UCSD-AML1 (cell line): ENCODE results near the gene DAPP1.
A peak's percentile ranks its signal among the peaks of the same experiment; 100 is the strongest.

Experiments used
- DNase-seq: peaks from one replicate; lab custom pipeline; 2025; ENCODE audit not compliant: unreplicated experiment; lab: John Stamatoyannopoulos, UW

DAPP1 gene

DNA sequence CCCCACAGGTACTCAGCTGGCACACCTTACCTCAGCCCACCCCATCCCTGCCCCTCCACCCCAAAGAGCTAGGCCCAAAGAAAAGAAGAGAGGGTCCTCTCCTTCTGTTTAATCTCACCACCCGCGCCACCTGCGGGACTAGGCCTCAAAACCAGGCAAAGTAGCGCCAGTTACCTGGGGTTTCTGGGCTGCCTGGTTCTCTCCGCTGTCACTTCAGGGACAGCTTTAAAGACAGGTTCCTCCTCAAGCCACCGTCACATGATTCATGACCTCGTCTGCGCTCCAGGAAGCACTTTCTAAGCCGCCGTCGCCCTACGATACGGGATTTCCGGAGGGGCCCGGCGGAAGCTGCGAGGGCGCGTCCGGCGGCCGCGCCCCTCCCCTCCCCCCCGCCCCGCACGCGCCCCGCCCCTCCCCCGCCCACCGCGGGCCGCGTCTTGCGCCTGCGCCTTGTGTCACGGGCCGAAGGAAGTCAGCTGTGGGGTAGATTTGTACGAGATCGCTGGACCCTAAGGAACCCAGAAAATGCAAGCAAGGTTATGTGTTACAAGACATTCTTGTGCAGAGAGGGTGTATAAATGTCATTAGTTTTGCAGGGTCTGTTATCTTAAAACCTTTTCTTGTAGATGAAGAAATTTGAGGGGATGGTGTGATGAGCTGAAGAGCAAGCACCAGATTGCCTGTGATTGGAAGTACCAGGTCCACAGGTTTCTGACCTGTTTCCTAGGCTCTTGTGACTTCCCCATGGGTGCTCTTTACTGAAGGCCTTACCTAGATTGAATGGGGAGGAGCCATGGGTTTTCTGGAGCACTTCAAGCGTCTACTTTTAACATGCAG lies 77.8 kb downstream of the DAPP1 start, which contains the start of gene LAMTOR3:
TSS of gene LAMTOR3 (minus strand) at position 267 of the 837 bp plus-strand sequence. CDS start 464 bp downstream, outside the sequence.
- DNase-seq, result peak; percentile 88

DNA sequence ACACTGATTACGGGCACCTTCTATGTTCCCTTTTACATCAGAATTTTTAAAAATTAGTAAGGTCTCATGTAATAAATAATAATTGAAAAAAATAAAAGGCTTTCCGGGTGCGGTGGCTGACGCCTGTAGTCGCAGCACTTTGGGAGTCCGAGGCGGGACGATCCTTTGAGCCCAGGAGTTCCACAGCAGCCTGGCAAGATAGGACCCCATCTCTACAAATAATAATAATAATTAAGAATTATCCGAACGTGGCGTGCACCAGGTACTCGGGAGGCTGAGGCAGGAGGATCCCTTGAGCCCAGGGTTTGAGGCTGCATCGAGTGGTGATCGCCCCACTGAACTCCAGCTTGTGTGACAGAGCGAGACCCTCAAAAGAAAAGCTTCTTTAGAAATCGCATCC lies 78.4 kb downstream of the DAPP1 start:
- DNase-seq, result no peak

GRCh38 chr4:99915449-99915848 lies 98.8 kb downstream of the DAPP1 start:
- no peak for DNase-seq

- no peak for DNase-seq
These were observed 100.9 kb downstream of the DAPP1 start for GRCh38 chr4:99917575-99917974.

DNA sequence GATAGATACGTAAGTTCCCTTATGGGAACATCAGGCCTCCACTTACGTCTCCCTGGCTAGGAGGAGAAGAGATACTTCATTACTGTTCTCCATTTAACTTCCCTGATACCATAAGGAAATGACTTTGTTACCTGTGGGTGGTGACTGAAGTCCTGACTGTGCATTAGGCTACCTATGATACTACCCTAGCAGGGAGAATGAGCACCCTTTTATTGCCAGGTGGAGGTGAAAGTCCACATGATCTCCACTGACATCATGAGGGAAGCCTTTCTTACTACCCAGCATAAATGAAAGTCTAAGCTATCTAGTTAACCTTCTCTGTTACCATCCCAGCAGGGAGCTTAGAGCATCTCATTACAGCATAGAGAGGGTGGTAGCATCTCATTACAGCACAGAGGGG lies 102.0 kb downstream of the DAPP1 start:
- DNase-seq, result no peak
